Gastrocnemius medialis (tissue), 4 donors: ENCODE measurements around the gene S100A7.

ENCODE experiments used
- CTCF ChIP-seq, 5 experiments: fragments of 450-650 bp in 3 of 5; fragments of 200-600 bp in 2 of 5; sonication (generic) in 2 of 5; IDR thresholded peaks in 4 of 5; conservative IDR thresholded peaks in 1 of 5; 1 replicate in 4 of 5; 2 replicates in 1 of 5; pipeline ENCODE4 v1.5.1; 2016 to 2019; ENCODE audit warnings: antibody characterized with exemption in 5 of 5, mild to moderate bottlenecking in 3 of 5, moderate library complexity in 3 of 5
- POLR2A ChIP-seq, 2 donors: fragments of 450-650 bp; IDR thresholded peaks; one replicate each; pipeline ENCODE4 v1.6.1; 2017; ENCODE audit warnings: antibody characterized with exemption in 2 of 2, mild to moderate bottlenecking in 2 of 2, moderate library complexity in 2 of 2

- TF ChIP-seq POLR2A (IDR thresholded peaks at IDR 0.05): no peak
- TF ChIP-seq CTCF (IDR thresholded peaks at IDR 0.05 in 4 of 5, conservative IDR thresholded peaks at IDR 0.05 in 1 of 5): no peak
Observed at GRCh38 chr1:153470707-153471106, 10.3 kb upstream of the S100A7 start.
